ENCODE results near the gene RASSF3.
"Not testable (repeated sequence)": the region's sequence is repeated elsewhere in the genome, so short reads cannot be mapped to it uniquely, and the experiment has no call there.

Gene RASSF3, protein sequence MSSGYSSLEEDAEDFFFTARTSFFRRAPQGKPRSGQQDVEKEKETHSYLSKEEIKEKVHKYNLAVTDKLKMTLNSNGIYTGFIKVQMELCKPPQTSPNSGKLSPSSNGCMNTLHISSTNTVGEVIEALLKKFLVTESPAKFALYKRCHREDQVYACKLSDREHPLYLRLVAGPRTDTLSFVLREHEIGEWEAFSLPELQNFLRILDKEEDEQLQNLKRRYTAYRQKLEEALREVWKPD

GRCh38 chr12:64610079-64610659 lies at the start of gene RASSF3:
TSS of gene RASSF3 (plus strand) at chr12:64610495. CDS start at chr12:64610633, 138 bp downstream.
- DNase-seq: peak in 38 of 42 donors; percentile 26 to 78 (median 50)
- intact Hi-C loops (cut with DNase I): no loop called here

DNA sequence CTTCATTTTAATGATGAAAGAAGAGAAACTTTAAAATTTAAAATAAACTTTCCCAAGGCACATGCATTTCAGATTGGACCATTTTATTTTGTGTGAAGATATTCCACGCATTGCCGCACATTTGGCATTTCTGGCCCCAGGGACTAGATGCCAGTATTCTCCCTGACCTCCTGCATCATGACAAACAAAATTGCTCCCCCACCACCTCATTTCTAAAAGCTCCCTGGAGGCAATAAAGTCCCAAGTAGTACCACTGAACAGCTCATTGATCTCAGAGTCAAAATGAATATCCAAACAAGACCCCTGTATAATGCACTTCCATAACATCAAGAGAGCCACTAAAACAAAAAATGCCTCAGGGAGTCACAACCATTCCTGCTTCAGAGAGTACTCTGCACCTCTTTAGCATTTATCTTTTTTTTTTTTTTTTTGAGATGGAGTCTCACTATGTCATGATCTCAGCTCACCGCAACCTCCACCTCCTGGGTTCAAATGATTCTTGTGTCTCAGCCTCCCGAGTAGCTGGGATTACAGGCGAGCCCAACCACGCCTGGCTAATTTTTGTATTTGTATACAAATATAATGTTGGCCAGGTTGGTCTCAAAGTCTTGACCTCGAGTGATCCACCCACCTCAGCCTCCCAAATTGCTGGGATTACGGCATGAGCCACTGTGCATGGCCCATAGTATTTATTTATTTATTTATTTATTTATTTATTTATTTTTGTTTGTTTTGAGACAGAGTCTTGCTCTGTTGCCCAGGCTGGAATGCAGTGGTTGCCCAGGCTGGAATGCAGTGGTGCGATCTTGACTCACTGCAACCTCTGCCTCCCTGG lies 48.8 kb upstream of the RASSF3 start:
- no peak for DNase-seq
- intact Hi-C loops (cut with DNase I): no loop called here

DNA sequence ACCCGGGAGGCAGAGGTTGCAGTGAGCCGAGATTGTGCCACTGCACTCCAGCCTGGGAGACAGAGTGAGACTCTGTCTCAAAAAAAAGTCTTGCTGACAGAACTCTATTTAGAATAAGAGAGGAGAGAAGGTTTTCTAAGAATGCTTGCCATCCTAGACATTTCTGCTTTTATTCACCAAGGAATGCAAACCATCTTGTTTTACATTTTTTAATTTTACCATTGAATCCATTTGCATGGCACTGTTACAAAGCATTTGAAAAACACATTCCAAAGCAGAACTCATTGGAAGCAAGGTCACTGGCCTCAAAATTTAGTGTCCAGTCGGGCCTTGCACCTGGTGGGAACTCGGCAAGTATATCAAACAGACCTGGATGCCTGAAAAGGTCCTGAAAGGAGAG lies 44.2 kb upstream of the RASSF3 start:
- intact Hi-C loops (cut with DNase I): no loop called here
- DNase-seq: no peak

DNA sequence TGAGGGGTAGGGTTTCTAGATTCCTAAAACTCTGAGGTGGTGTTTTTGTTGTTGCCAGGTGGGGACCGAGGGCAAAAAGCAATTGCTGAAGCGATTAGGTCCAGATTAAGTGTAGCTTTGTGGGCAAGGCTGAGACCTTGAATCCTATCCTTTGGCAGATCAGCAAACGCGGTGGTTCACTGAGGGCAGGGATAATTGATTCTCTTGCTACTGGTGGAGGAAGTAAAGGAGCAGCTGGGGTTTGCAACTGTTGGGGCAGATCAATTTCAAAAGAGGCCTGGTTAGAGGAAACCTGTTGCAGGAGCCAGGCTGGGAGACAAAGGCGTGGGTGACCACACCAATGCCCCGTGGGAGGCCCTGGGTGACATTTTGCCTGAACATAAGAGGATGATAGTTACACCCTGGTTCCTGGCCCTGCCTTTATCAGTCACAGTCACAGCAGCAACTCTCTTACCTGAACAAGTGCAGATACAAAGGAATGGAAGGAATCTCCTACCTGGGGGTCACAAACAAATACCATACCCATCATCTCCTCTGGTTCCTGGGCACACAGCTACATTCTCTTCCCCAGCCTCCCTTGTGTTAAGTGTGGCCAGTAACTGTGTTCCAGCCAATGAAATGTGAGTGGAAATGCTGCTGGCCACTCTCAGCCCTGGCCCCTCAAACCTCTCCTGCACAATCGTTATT lies 43.3 kb upstream of the RASSF3 start:
- DNase-seq: no peak
- intact Hi-C loops (cut with DNase I): no loop called here

DNA sequence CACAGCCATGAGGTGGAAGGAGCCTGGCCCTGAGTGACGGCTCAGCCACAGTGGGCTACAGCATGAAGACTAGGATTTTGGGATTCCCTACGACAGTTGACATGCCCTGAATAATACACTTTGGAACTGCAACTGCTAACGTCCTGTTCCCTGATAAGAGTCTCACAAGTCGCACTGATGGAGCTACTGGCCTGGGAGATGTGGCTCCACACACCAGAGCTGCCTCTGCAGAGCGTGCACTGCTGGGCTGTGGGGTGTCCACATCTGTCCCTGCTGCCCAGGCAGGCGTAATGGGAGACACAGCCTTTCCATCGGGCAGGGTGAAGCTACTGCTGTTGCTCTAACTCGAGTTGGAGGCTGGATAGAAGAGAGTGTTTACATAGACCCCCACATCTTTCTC lies 42.7 kb upstream of the RASSF3 start:
- no peak for DNase-seq
- intact Hi-C loops (cut with DNase I): no loop called here

GRCh38 chr12:64568298-64568697 lies 42.0 kb upstream of the RASSF3 start:
- DNase-seq: no peak
- intact Hi-C loops (cut with DNase I): no loop called here

DNA sequence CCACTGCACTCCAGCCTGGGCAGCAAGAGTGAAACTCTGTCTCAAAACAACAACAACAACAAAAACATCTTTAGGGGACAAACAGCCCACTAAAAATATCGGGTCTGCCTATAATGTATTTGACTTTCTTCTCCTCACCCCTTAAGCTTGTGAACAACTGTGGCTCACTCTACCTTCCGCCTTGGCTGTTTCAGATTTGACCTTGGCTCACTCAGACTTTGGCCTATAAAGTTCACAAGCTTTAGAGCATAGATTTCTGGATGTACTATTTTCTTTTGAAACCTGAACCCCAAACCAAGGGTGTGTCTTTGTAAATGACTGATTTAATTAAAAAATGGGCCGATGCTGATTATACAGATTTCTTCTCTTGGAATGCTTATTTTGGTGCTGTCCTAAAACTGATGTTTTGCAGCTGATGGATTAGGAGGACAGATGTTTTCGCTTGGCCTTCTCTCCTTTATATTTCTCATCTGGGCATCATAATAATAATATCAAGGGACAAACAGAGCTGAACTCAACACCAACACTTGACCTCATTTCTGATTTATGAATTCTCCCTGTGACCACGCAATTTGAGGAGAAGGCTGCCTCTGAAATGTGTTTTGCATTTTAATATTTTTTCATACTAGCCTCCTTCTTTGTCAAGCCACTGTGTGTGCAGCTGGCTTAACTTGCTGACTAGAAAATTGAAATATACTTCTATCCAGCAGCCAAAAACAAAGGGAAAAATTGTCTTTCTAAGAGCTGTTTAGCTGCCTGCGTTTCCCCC lies 40.2 kb upstream of the RASSF3 start:
- DNase-seq: no peak
- intact Hi-C loops (cut with DNase I): no loop called here

GRCh38 chr12:64571411-64571810 lies 38.9 kb upstream of the RASSF3 start:
- DNase-seq: no peak
- intact Hi-C loops (cut with DNase I): no loop called here

DNA sequence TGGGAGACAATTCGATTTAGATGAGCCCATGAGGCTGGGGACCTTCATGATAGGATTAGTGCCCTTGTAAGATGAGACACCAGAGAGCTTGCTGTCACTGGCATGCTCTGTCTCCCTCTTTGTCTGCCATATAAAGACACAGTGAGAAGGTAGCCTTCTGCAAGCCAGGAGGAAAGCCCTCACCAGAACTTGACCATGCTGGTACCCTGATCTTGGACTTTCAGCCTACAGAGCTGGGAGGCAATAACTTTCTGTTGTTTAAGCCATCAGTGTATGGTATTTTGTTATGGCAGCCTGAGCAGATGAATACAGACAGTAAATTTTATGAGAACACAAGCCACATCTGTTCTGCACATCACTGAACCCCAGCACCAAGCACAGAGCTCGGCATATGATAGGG lies 38.1 kb upstream of the RASSF3 start:
- no peak for DNase-seq
- intact Hi-C loops (cut with DNase I): no loop called here

DNA sequence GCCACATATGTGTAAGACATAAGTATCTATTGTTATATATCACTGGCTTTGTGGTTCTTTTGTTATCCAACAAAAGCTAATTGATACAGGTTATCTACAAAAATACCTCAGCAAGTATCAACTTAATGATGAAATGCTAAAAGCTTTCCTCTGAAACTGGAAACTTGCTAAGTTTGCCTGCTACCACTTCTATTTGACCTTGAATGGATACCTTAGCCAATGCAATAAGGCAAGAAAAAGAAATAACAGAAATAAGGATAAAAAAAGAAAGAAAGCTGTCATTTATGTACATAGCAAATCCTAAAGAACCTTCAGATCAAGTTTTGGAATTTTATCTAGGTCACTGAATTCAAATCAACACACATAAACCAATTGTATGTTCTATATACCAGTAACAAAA lies 35.5 kb upstream of the RASSF3 start:
- DNase-seq: no peak

GRCh38 chr12:64577046-64577445 lies 33.2 kb upstream of the RASSF3 start:
- intact Hi-C loops (cut with DNase I): no loop called here
- no peak for DNase-seq

More for the DNA sequence above, 35.5 kb upstream of the RASSF3 start:
- intact Hi-C loops (cut with DNase I): no loop called here

DNA sequence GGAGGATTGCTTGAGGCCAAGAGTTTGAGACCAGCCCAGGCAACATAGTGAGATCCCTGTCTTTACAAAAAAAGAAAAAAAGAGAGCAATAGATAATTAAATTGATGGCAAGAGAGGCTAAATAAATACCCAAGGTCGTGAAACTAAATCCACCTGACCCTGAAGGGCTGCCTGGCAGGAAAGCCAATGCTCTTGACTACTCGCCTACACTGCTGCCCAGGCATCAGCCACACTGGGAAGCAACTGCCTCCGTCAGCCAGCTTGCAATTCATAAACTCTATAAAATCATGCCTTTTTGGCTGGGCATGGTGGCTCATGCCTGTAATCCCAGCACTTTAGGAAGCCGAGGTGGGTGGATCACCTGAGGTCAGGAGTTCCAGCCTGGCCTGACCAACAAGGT lies 31.7 kb upstream of the RASSF3 start:
- no peak for DNase-seq
- intact Hi-C loops (cut with DNase I): no loop called here

GRCh38 chr12:64580681-64581080 lies 29.6 kb upstream of the RASSF3 start:
- intact Hi-C loops (cut with DNase I): no loop called here
- DNase-seq: no peak

DNA sequence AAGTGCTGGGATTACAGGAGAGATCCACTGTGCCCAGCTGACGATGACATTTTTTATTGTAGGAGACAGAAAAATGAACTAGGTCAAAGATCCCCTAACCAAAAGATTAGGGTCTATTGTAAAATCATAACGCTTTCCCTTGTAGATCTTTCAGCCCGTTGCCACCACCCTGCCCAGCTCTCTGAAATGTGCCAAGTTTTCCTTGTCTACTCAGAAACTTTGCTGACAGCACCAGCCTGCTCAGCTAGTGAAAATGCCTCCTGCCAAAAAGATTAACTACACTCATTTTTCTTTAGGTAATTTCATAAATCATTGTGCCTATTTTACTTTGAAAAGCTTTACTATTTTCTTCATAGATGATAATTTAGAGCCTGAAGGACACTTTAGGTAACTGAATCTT lies 28.2 kb upstream of the RASSF3 start:
- intact Hi-C loops (cut with DNase I): no loop called here
- no peak for DNase-seq

DNA sequence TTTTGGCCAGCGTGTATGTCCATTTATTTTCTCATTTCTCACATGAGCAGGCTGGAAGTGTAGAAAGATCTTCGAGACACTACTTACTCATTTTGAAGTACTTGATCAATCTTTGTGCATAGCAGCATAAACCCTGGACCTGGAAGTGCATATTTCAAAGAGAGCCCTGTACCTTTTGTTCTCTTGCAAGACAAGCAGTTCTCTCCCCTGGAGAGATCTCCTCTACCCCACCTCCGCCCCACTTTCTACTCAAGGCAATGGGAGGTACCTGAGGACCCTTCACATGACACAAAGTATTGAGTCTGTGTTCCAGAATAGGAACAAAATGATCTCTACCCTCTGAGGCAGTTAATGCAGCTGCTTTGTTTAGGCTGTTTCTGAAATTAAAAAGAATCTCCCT lies 27.4 kb upstream of the RASSF3 start:
- no peak for DNase-seq
- intact Hi-C loops (cut with DNase I): no loop called here

DNA sequence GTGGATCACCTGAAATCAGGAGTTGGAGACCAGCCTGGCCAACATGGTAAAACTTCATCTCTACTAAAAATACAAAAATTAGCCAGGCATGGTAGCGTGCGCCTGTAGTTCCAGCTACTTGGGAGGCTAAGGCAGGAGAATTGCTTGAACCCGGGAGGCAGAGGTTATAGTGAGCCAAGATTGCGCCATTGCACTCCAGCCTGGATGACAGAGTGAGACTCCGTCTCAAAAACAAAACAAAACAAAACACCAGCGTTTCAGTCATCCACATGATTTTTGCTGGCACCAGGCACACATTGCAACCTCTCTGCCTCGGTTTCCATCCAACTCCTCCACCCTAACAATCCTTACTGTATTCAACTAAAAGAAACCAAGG lies 26.9 kb upstream of the RASSF3 start:
- intact Hi-C loops (cut with DNase I); DNase-seq: not testable (repeated sequence)

DNA sequence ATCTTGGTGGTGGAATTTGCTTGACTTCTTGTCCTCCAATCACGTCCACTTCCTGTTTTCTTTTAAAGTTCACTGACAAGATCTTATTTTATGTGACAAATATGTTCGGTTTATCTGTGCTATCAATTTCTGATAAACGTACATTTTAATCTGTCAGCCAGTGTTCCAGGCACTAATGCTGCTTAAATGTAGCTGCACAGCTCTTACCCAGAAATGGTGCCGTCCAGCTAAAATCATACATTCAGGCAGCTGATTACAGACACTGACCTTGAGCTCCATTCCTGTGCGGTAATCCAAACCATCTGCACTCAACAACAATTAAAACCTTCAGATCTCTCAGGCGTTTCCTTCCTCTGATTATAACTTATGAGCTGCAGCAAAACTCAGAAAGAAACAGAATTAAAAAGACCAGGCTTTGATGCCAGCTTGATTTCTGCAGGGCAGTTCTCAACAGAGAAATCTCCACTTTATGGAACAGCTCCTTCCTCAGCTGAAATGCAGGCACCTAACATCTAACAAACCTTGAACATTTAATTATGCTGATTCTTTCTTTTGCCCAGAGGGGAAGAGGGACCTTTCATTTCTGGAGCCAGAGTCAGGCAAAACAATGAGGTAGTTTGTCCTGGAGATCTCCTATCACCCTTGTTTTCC lies 26.4 kb upstream of the RASSF3 start:
- DNase-seq: no peak
- intact Hi-C loops (cut with DNase I): no loop called here

GRCh38 chr12:64585104-64585503 lies 25.2 kb upstream of the RASSF3 start:
- no peak for DNase-seq
- intact Hi-C loops (cut with DNase I): no loop called here

DNA sequence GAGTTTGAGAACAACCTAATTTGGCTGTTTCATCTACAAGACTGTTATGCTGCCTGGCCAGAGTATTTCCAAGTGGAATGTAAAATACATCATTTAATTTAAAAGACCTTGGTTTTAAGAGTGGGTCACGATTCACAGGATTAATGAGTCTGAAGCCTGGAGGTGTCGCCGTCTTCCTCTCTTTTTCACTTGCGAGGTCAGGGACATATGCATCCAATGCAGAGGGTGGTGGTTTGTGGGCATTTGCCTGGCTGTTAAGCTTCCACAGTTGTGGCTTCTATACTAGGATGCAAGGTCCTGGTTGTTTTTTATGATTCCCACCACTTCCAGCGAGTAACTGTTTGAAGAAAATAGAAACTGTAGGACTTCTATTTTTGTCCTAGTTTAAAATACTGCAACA lies 22.8 kb upstream of the RASSF3 start:
- no peak for DNase-seq
- intact Hi-C loops (cut with DNase I): no loop called here
